SK-N-SH treated with all-trans-retinoic acid at 6 μM for 48 hours (cell line): ENCODE measurements around the gene SCYGR2.

Experiments
- CREB5 ChIP-seq: fragments of 250-450 bp; sonication (Bioruptor Pico); IDR thresholded peaks from 2 replicates; pipeline ENCODE4 v1.5.1; 2020; ENCODE audit warnings: low read depth, mild to moderate bottlenecking, moderate library complexity
- TCF4 ChIP-seq: fragments of 250-450 bp; sonication (Bioruptor Pico); IDR thresholded peaks from 2 replicates; pipeline ENCODE4 v1.8.0; 2021; ENCODE audit warnings: mild to moderate bottlenecking, moderate library complexity, borderline replicate concordance
- ZFP30 ChIP-seq: fragments of 450-650 bp; formaldehyde crosslinking; IDR thresholded peaks from 2 replicates; pipeline ENCODE4 v1.5.0; 2022; ENCODE audit warnings: mild to moderate bottlenecking, moderate library complexity
- TF ChIP-seq, protein P1 (sequence below): fragments of 250-450 bp; sonication (Bioruptor Pico); IDR thresholded peaks from 2 replicates; pipeline ENCODE4 v1.5.1; 2021; ENCODE audit warnings: mild to moderate bottlenecking, moderate library complexity
- TF ChIP-seq, protein P2 (sequence below): fragments of 250-450 bp; sonication (Bioruptor Pico); IDR thresholded peaks from 2 replicates; pipeline ENCODE4 v1.8.0; 2020; ENCODE audit warnings: mild to moderate bottlenecking, moderate library complexity, borderline replicate concordance
- TF ChIP-seq, protein P3 (sequence below): fragments of 250-450 bp; sonication (Bioruptor Pico); IDR thresholded peaks from 2 replicates; pipeline ENCODE4 v1.8.0; 2021; ENCODE audit warnings: low read depth, mild to moderate bottlenecking, moderate library complexity, borderline replicate concordance

DNA sequence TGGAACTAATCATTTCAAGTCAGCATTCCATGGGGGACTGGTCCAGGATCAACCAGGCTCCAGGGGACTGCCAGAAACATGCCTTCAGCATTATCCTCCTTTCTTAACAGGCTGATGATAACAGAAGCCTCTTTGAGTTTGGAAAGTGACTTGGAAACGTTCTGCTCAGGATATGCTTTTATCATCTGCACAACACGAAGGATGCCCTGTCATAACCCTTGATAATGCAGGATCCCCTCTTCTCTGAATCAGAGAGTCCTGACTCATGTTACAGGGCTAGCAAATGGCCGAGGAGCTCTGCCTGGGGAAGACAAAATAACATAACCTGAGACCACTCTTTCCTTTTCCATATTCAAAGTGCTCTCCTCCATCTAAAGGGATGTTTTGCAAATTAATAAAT lies 9.2 kb downstream of the SCYGR2 start:
- TF ChIP-seq, protein P1, sequence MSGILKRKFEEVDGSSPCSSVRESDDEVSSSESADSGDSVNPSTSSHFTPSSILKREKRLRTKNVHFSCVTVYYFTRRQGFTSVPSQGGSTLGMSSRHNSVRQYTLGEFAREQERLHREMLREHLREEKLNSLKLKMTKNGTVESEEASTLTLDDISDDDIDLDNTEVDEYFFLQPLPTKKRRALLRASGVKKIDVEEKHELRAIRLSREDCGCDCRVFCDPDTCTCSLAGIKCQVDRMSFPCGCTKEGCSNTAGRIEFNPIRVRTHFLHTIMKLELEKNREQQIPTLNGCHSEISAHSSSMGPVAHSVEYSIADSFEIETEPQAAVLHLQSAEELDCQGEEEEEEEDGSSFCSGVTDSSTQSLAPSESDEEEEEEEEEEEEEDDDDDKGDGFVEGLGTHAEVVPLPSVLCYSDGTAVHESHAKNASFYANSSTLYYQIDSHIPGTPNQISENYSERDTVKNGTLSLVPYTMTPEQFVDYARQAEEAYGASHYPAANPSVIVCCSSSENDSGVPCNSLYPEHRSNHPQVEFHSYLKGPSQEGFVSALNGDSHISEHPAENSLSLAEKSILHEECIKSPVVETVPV (CRISPR knock-in tag): no peak
- TF ChIP-seq ZFP30 (CRISPR knock-in tag) (no peak), TCF4 (CRISPR knock-in tag) (no peak), CREB5 (no peak)
- TF ChIP-seq, protein P2, sequence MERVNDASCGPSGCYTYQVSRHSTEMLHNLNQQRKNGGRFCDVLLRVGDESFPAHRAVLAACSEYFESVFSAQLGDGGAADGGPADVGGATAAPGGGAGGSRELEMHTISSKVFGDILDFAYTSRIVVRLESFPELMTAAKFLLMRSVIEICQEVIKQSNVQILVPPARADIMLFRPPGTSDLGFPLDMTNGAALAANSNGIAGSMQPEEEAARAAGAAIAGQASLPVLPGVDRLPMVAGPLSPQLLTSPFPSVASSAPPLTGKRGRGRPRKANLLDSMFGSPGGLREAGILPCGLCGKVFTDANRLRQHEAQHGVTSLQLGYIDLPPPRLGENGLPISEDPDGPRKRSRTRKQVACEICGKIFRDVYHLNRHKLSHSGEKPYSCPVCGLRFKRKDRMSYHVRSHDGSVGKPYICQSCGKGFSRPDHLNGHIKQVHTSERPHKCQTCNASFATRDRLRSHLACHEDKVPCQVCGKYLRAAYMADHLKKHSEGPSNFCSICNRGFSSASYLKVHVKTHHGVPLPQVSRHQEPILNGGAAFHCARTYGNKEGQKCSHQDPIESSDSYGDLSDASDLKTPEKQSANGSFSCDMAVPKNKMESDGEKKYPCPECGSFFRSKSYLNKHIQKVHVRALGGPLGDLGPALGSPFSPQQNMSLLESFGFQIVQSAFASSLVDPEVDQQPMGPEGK: no peak
- TF ChIP-seq, protein P3, sequence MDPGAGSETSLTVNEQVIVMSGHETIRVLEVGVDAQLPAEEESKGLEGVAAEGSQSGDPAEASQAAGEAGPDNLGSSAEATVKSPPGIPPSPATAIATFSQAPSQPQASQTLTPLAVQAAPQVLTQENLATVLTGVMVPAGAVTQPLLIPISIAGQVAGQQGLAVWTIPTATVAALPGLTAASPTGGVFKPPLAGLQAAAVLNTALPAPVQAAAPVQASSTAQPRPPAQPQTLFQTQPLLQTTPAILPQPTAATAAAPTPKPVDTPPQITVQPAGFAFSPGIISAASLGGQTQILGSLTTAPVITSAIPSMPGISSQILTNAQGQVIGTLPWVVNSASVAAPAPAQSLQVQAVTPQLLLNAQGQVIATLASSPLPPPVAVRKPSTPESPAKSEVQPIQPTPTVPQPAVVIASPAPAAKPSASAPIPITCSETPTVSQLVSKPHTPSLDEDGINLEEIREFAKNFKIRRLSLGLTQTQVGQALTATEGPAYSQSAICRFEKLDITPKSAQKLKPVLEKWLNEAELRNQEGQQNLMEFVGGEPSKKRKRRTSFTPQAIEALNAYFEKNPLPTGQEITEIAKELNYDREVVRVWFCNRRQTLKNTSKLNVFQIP (CRISPR knock-in tag): no peak
